ENCODE results near the gene PPP1R8.
A peak's percentile ranks its signal among the peaks of the same experiment; 100 is the strongest.
"Not testable (repeated sequence)": the region's sequence is repeated elsewhere in the genome, so short reads cannot be mapped to it uniquely, and the experiment has no call there.

The PPP1R8 gene

GRCh38 chr1:27864264-27864895, 33.8 kb downstream of the PPP1R8 start:
- Histone ChIP-seq H3K36me3 (no peaks in the 10 kb centered on the region), H3K27me3 (no peaks in the 10 kb centered on the region), H3K27ac (peak overlapping the region; percentile 98), H3K4me3 (ENCODE audit: low read depth in 1 of 2, low read length in 1 of 2) (peak overlapping the region; percentile 53 to 54), H3K9me3 (no peaks in the 10 kb centered on the region), H3K4me1 (ENCODE audit: control insufficient read depth in 1 of 2, insufficient read depth in 1 of 2, low read depth in 1 of 2, low read length in 1 of 2) (peaks cover 66 to 76% of the 10 kb centered on the region in 2 experiments)
- no peak for TF ChIP-seq CTCF (IDR thresholded peaks at IDR 0.05)

- no peaks in the 10 kb centered on the region for H3K27me3 ChIP-seq
- no peak overlapping the region for H3K4me3 ChIP-seq (ENCODE audit: low read depth in 1 of 2, low read length in 1 of 2)
- no peaks in the 10 kb centered on the region for H3K9me3 ChIP-seq
- no peaks in the 10 kb centered on the region for H3K36me3 ChIP-seq
- peak overlapping the region; percentile 52 for H3K27ac ChIP-seq
- peaks cover 80 to 89% of the 10 kb centered on the region in 2 experiments for H3K4me1 ChIP-seq (ENCODE audit: control insufficient read depth in 1 of 2, insufficient read depth in 1 of 2, low read depth in 1 of 2, low read length in 1 of 2)
- TF ChIP-seq CTCF (IDR thresholded peaks at IDR 0.05) = no peak
Measured at GRCh38 chr1:27865821-27866220, 35.2 kb downstream of the PPP1R8 start.

- no peak for TF ChIP-seq CTCF (IDR thresholded peaks at IDR 0.05)
- Histone ChIP-seq H3K27ac (peak overlapping the region; percentile 97), H3K36me3 (no peaks in the 10 kb centered on the region), H3K9me3 (no peaks in the 10 kb centered on the region), H3K4me1 (ENCODE audit: control insufficient read depth in 1 of 2, insufficient read depth in 1 of 2, low read depth in 1 of 2, low read length in 1 of 2) (peaks cover 80 to 85% of the 10 kb centered on the region in 2 experiments), H3K4me3 (ENCODE audit: low read depth in 1 of 2, low read length in 1 of 2) (peak overlapping the region; percentile 44 to 45), H3K27me3 (no peaks in the 10 kb centered on the region)
Measured at GRCh38 chr1:27868556-27868931, 38.0 kb downstream of the PPP1R8 start.

- Histone ChIP-seq H3K4me1 (ENCODE audit: control insufficient read depth in 1 of 2, insufficient read depth in 1 of 2, low read depth in 1 of 2, low read length in 1 of 2) (peaks cover 80% of the 10 kb centered on the region in 2 experiments), H3K36me3 (peaks cover 2% of the 10 kb centered on the region), H3K9me3 (no peaks in the 10 kb centered on the region), H3K27me3 (no peaks in the 10 kb centered on the region), H3K4me3 (ENCODE audit: low read depth in 1 of 2, low read length in 1 of 2) (peak overlapping the region; percentile 44 to 45), H3K27ac (peak overlapping the region; percentile 97)
- TF ChIP-seq CTCF (IDR thresholded peaks at IDR 0.05) = peak; percentile 17
Measured at GRCh38 chr1:27868932-27869718, 38.5 kb downstream of the PPP1R8 start.

- Histone ChIP-seq H3K4me1 (ENCODE audit: control insufficient read depth in 1 of 2, insufficient read depth in 1 of 2, low read depth in 1 of 2, low read length in 1 of 2) (peaks cover 74 to 80% of the 10 kb centered on the region in 2 experiments), H3K4me3 (ENCODE audit: low read depth in 1 of 2, low read length in 1 of 2) (peak overlapping the region; percentile 44 to 45)
Measured at GRCh38 chr1:27869719-27870085, 39.1 kb downstream of the PPP1R8 start.

GRCh38 chr1:27871076-27871475, 40.5 kb downstream of the PPP1R8 start:
- not testable (repeated sequence) for H3K27me3 ChIP-seq; H3K4me3 ChIP-seq (ENCODE audit: low read depth in 1 of 2, low read length in 1 of 2); H3K9me3 ChIP-seq
- Histone ChIP-seq H3K36me3 (peaks cover 18% of the 10 kb centered on the region), H3K4me1 (ENCODE audit: control insufficient read depth in 1 of 2, insufficient read depth in 1 of 2, low read depth in 1 of 2, low read length in 1 of 2) (peaks cover 70 to 86% of the 10 kb centered on the region in 2 experiments), H3K27ac (peak overlapping the region; percentile 97)

More at GRCh38 chr1:27869719-27870085, 39.1 kb downstream of the PPP1R8 start:
- TF ChIP-seq CTCF (IDR thresholded peaks at IDR 0.05) = no peak
- Histone ChIP-seq H3K27ac (peak overlapping the region; percentile 97), H3K9me3 (no peaks in the 10 kb centered on the region), H3K27me3 (no peaks in the 10 kb centered on the region), H3K36me3 (peaks cover 8% of the 10 kb centered on the region)
